Measurements from ENCODE around the gene WFDC12.

WFDC12 gene

GRCh38 chr20:45124365-45124764 lies at the start of gene WFDC12:
TSS of gene WFDC12 (minus strand) at chr20:45124465. CDS start at chr20:45124447, 18 bp downstream.
- TF ChIP-seq YY1 (IDR thresholded peaks at IDR 0.05; ENCODE audit: low read depth), result no peak
- no peak for TF ChIP-seq TEAD4 (IDR thresholded peaks at IDR 0.05)
- TF ChIP-seq RAD21 (IDR thresholded peaks at IDR 0.05; ENCODE audit: low read depth), result peak; percentile 42; the same call in 1 of the 2 replicates

- TF ChIP-seq REST (IDR thresholded peaks at IDR 0.05; ENCODE audit: low read depth) (no peak), EP300 (IDR thresholded peaks at IDR 0.05; ENCODE audit: borderline replicate concordance) (no peak), MAX (IDR thresholded peaks at IDR 0.05) (no peak), YY1 (IDR thresholded peaks at IDR 0.05; ENCODE audit: low read depth) (no peak)
Observed at GRCh38 chr20:45173522-45173921, 49.3 kb upstream of the WFDC12 start.

GRCh38 chr20:45164906-45165305 lies 40.6 kb upstream of the WFDC12 start:
- no peak for TF ChIP-seq TAF1 (IDR thresholded peaks at IDR 0.05; ENCODE audit: low read depth)
- no peak for TF ChIP-seq REST (IDR thresholded peaks at IDR 0.05; ENCODE audit: low read depth)
- no peak for TF ChIP-seq USF1 (IDR thresholded peaks at IDR 0.05)
- no peak for TF ChIP-seq CEBPB (IDR thresholded peaks at IDR 0.05)

- TF ChIP-seq ZBTB7A (IDR thresholded peaks at IDR 0.05; ENCODE audit: low read depth) (no peak), RAD21 (IDR thresholded peaks at IDR 0.05; ENCODE audit: low read depth) (no peak), MAX (IDR thresholded peaks at IDR 0.05) (no peak)
Observed at GRCh38 chr20:45163083-45163803, 39.0 kb upstream of the WFDC12 start.

- TF ChIP-seq TCF12 (IDR thresholded peaks at IDR 0.05; ENCODE audit: low read depth) (no peak), RAD21 (IDR thresholded peaks at IDR 0.05; ENCODE audit: low read depth) (no peak), CEBPB (IDR thresholded peaks at IDR 0.05) (no peak), TAF1 (IDR thresholded peaks at IDR 0.05; ENCODE audit: low read depth) (no peak), EGR1 (IDR thresholded peaks at IDR 0.05) (no peak), EP300 (IDR thresholded peaks at IDR 0.05; ENCODE audit: borderline replicate concordance) (no peak), FOXM1 (IDR thresholded peaks at IDR 0.05; ENCODE audit: borderline replicate concordance, low read depth) (no peak), ZBTB7A (IDR thresholded peaks at IDR 0.05; ENCODE audit: low read depth) (no peak), USF1 (IDR thresholded peaks at IDR 0.05) (no peak), CREB1 (IDR thresholded peaks at IDR 0.05; ENCODE audit: low read depth) (no peak), TEAD4 (IDR thresholded peaks at IDR 0.05) (no peak), REST (IDR thresholded peaks at IDR 0.05; ENCODE audit: low read depth) (no peak), YY1 (IDR thresholded peaks at IDR 0.05; ENCODE audit: low read depth) (no peak), MAX (IDR thresholded peaks at IDR 0.05) (no peak), NFIC (IDR thresholded peaks at IDR 0.05) (no peak)
Observed at GRCh38 chr20:45157962-45158361, 33.7 kb upstream of the WFDC12 start.

Measured in Ishikawa (cell line).